ENCODE results near the gene FBXW5.

FBXW5 gene

GRCh38 chr9:136934277-136934676 is 10.3 kb downstream of the FBXW5 start:
- Histone ChIP-seq H3K4me1 (ENCODE audit: insufficient read depth, insufficient read length) (peaks cover 12% of the 10 kb centered on the region), H3K9me3 (ENCODE audit: insufficient read depth, low read length) (peaks cover 6% of the 10 kb centered on the region; the same call in 1 of the 2 replicates), H3K9ac (ENCODE audit: insufficient read length, low read depth) (no peak overlapping the region), H3K36me3 (ENCODE audit: insufficient read depth, insufficient read length, low read length) (peaks cover 50% of the 10 kb centered on the region), H3K4me3 (ENCODE audit: insufficient read length, low read depth) (no peak overlapping the region), H3K27me3 (ENCODE audit: insufficient read depth, insufficient read length) (no peaks in the 10 kb centered on the region)
- no peak for DNase-seq (ENCODE audit: low read depth, low spot score)
- TF ChIP-seq ZNF274 (IDR thresholded peaks at IDR 0.05; ENCODE audit: low read depth, low read length) (no peak), SUZ12 (IDR thresholded peaks at IDR 0.05; ENCODE audit: extremely low read depth, insufficient read depth, insufficient read length) (no peak), YY1 (IDR thresholded peaks at IDR 0.05; ENCODE audit: insufficient read depth, insufficient read length) (no peak)

DNA sequence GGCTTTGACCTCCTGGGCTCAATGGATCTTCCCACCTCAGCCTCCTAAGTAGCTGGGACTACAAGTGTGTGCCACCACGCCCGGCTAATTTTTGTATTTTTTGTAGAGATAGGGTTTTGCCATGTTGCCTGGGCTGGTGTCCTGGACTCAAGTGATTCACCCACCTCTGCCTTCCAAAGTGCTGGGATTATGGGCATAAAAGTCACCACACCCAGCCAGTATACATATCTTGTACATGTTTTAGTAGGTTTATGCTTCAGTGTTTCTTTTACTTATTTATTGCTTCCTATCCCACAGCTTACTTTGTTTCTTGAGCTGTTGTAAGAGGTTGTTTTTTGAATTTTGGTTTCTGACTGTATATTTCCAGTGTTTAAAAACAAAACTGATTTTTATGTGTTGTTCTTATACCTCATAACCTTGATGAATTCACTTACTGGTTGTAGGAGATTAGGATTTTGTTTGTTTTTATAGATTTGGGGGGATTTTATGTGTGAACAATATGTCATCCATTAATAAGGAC is 12.9 kb downstream of the FBXW5 start:
- no peaks in the 10 kb centered on the region for H3K4me1 ChIP-seq (ENCODE audit: insufficient read depth, insufficient read length)
- TF ChIP-seq YY1 (IDR thresholded peaks at IDR 0.05; ENCODE audit: insufficient read depth, insufficient read length) (no peak), ZNF274 (IDR thresholded peaks at IDR 0.05; ENCODE audit: low read depth, low read length) (no peak)
- DNase-seq (ENCODE audit: low read depth, low spot score): no peak
- H3K9ac ChIP-seq (ENCODE audit: insufficient read length, low read depth): no peak overlapping the region
- H3K27me3 ChIP-seq (ENCODE audit: insufficient read depth, insufficient read length): no peaks in the 10 kb centered on the region
- H3K9me3 ChIP-seq (ENCODE audit: insufficient read depth, low read length): peaks cover 6% of the 10 kb centered on the region; the same call in 1 of the 2 replicates
- peaks cover 58% of the 10 kb centered on the region for H3K36me3 ChIP-seq (ENCODE audit: insufficient read depth, insufficient read length, low read length)
- H3K4me3 ChIP-seq (ENCODE audit: insufficient read length, low read depth): no peak overlapping the region

GRCh38 chr9:136930014-136930413 is 14.5 kb downstream of the FBXW5 start:
- Histone ChIP-seq H3K9ac (ENCODE audit: insufficient read length, low read depth) (no peak overlapping the region), H3K4me1 (ENCODE audit: insufficient read depth, insufficient read length) (no peaks in the 10 kb centered on the region), H3K27me3 (ENCODE audit: insufficient read depth, insufficient read length) (no peaks in the 10 kb centered on the region), H3K9me3 (ENCODE audit: insufficient read depth, low read length) (peaks cover 6% of the 10 kb centered on the region; the same call in 1 of the 2 replicates), H3K36me3 (ENCODE audit: insufficient read depth, insufficient read length, low read length) (peaks cover 71% of the 10 kb centered on the region), H3K4me3 (ENCODE audit: insufficient read length, low read depth) (no peak overlapping the region)
- TF ChIP-seq YY1 (IDR thresholded peaks at IDR 0.05; ENCODE audit: insufficient read depth, insufficient read length): no peak
- TF ChIP-seq SUZ12 (IDR thresholded peaks at IDR 0.05; ENCODE audit: extremely low read depth, insufficient read depth, insufficient read length): no peak
- no peak for TF ChIP-seq ZNF274 (IDR thresholded peaks at IDR 0.05; ENCODE audit: low read depth, low read length)
- DNase-seq (ENCODE audit: low read depth, low spot score): no peak

DNA sequence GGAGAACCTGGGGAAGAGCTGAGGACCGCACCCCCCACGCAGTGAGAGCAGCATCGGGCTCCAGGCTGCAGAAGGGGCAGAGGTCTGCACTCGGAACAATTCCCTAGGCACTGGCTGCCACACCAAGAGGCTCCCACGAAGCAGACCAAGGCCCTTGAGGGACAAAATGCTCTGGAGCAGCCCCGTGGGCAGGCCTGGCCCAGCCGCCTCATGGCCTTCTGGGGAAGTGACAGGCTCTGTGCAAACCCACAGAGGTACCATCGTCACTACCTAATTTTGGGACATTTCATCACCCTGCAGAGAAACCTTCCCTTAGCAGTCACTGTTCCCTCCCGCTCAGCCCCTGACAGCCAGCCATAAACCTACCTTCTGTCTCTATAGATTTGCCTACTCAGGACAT is 15.9 kb downstream of the FBXW5 start:
- Histone ChIP-seq H3K36me3 (ENCODE audit: insufficient read depth, insufficient read length, low read length) (peaks cover 79% of the 10 kb centered on the region), H3K4me1 (ENCODE audit: insufficient read depth, insufficient read length) (no peaks in the 10 kb centered on the region), H3K27me3 (ENCODE audit: insufficient read depth, insufficient read length) (no peaks in the 10 kb centered on the region), H3K9me3 (ENCODE audit: insufficient read depth, low read length) (peaks cover 6% of the 10 kb centered on the region; the same call in 1 of the 2 replicates), H3K4me3 (ENCODE audit: insufficient read length, low read depth) (no peak overlapping the region), H3K9ac (ENCODE audit: insufficient read length, low read depth) (no peak overlapping the region)
- DNase-seq (ENCODE audit: low read depth, low spot score): no peak
- TF ChIP-seq SUZ12 (IDR thresholded peaks at IDR 0.05; ENCODE audit: extremely low read depth, insufficient read depth, insufficient read length): no peak
- no peak for TF ChIP-seq YY1 (IDR thresholded peaks at IDR 0.05; ENCODE audit: insufficient read depth, insufficient read length)
- TF ChIP-seq ZNF274 (IDR thresholded peaks at IDR 0.05; ENCODE audit: low read depth, low read length): no peak

GRCh38 chr9:136927343-136928271 is 16.9 kb downstream of the FBXW5 start:
- Histone ChIP-seq H3K9me3 (ENCODE audit: insufficient read depth, low read length) (peaks cover 6% of the 10 kb centered on the region; the same call in 1 of the 2 replicates), H3K27me3 (ENCODE audit: insufficient read depth, insufficient read length) (no peaks in the 10 kb centered on the region), H3K4me1 (ENCODE audit: insufficient read depth, insufficient read length) (no peaks in the 10 kb centered on the region), H3K9ac (ENCODE audit: insufficient read length, low read depth) (no peak overlapping the region), H3K36me3 (ENCODE audit: insufficient read depth, insufficient read length, low read length) (peaks cover 78% of the 10 kb centered on the region), H3K4me3 (ENCODE audit: insufficient read length, low read depth) (no peak overlapping the region)
- TF ChIP-seq SUZ12 (IDR thresholded peaks at IDR 0.05; ENCODE audit: extremely low read depth, insufficient read depth, insufficient read length): no peak
- TF ChIP-seq YY1 (IDR thresholded peaks at IDR 0.05; ENCODE audit: insufficient read depth, insufficient read length): no peak
- TF ChIP-seq ZNF274 (IDR thresholded peaks at IDR 0.05; ENCODE audit: low read depth, low read length): no peak
- DNase-seq (ENCODE audit: low read depth, low spot score): no peak

DNA sequence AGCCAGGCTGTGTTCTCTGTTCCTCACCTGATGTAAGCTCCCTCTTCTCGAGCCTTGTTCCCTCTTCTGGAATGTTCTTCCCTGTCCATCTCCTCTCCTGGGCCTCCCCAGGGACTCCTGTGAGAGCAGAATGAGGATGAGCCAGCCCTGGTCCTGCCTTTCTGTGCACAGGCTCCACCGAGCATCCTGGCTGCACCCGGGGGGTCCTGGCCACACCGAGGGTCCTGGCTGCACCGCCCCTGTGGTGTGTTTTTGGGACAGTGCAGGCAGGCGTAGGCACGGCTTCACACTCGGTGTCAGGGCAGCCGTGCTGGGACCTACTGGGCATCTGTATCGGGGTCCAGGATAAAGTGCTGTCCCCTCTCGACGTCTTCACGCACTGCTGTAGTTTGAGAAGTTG is 17.8 kb downstream of the FBXW5 start:
- Histone ChIP-seq H3K9ac (ENCODE audit: insufficient read length, low read depth) (no peak overlapping the region), H3K4me1 (ENCODE audit: insufficient read depth, insufficient read length) (no peaks in the 10 kb centered on the region), H3K4me3 (ENCODE audit: insufficient read length, low read depth) (no peak overlapping the region), H3K36me3 (ENCODE audit: insufficient read depth, insufficient read length, low read length) (peaks cover 85% of the 10 kb centered on the region), H3K27me3 (ENCODE audit: insufficient read depth, insufficient read length) (no peaks in the 10 kb centered on the region), H3K9me3 (ENCODE audit: insufficient read depth, low read length) (peaks cover 6% of the 10 kb centered on the region; the same call in 1 of the 2 replicates)
- no peak for DNase-seq (ENCODE audit: low read depth, low spot score)
- TF ChIP-seq ZNF274 (IDR thresholded peaks at IDR 0.05; ENCODE audit: low read depth, low read length) (no peak), SUZ12 (IDR thresholded peaks at IDR 0.05; ENCODE audit: extremely low read depth, insufficient read depth, insufficient read length) (no peak), YY1 (IDR thresholded peaks at IDR 0.05; ENCODE audit: insufficient read depth, insufficient read length) (no peak)

DNA sequence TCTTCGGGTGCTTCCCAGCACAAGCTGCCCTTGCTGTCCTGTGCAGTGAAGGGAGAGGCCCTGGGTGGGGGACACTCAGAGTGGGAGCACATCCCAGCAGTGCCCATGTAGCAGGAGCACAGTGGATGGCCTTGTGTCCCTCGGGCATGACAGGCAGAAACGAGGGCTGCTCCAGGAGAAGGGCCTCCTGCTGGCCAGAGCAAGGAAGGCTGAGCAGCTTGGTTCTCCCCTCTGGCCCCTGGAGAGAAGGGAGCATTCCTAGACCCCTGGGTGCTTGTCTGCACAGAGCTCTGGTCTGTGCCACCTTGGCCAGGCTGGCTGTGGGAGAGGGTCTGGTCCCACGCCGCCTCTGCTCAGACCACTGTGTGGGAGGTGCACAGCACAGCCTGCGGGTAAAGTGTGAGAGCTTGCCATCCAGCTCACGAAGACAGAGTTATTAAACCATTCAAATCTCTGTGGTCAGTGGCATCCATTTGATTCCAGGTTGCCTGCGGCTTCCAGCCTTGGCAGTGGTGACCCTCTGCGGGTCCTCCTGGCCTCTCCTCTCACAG is 18.3 kb downstream of the FBXW5 start:
- peaks cover 90% of the 10 kb centered on the region for H3K36me3 ChIP-seq (ENCODE audit: insufficient read depth, insufficient read length, low read length)
- TF ChIP-seq YY1 (IDR thresholded peaks at IDR 0.05; ENCODE audit: insufficient read depth, insufficient read length) (no peak), SUZ12 (IDR thresholded peaks at IDR 0.05; ENCODE audit: extremely low read depth, insufficient read depth, insufficient read length) (no peak), ZNF274 (IDR thresholded peaks at IDR 0.05; ENCODE audit: low read depth, low read length) (no peak)

More for the DNA sequence above, 18.3 kb downstream of the FBXW5 start:
- Histone ChIP-seq H3K4me1 (ENCODE audit: insufficient read depth, insufficient read length) (peaks cover under 1% of the 10 kb centered on the region), H3K9me3 (ENCODE audit: insufficient read depth, low read length) (peaks cover 3% of the 10 kb centered on the region; the same call in 1 of the 2 replicates), H3K9ac (ENCODE audit: insufficient read length, low read depth) (no peak overlapping the region), H3K4me3 (ENCODE audit: insufficient read length, low read depth) (no peak overlapping the region), H3K27me3 (ENCODE audit: insufficient read depth, insufficient read length) (no peaks in the 10 kb centered on the region)
- DNase-seq (ENCODE audit: low read depth, low spot score): no peak
